NCI-H526 (cell line): Measurements from ENCODE around the gene MRPS6.

Experiments
- DNase-seq, 2 experiments: peaks; one replicate each; lab custom pipeline; 2025; lab: John Stamatoyannopoulos, UW

MRPS6 gene

GRCh38 chr21:34180826-34181359 is 107.5 kb downstream of the MRPS6 start:
- DNase-seq, result peak; percentile 8 to 61

GRCh38 chr21:34181431-34182039 is 108.2 kb downstream of the MRPS6 start:
- DNase-seq, result no peak

- no peak for DNase-seq
Observed at GRCh38 chr21:34182436-34182835, 109.1 kb downstream of the MRPS6 start.

GRCh38 chr21:34183331-34183928 is 110.1 kb downstream of the MRPS6 start:
- DNase-seq, result no peak

- DNase-seq, result no peak
Observed at GRCh38 chr21:34184232-34184631, 110.9 kb downstream of the MRPS6 start.

- no peak for DNase-seq
Observed at GRCh38 chr21:34185026-34185750, 111.8 kb downstream of the MRPS6 start.

- DNase-seq, result no peak
Observed at GRCh38 chr21:34186109-34186719, 112.8 kb downstream of the MRPS6 start.

- DNase-seq, result no peak
Observed at GRCh38 chr21:34187935-34188334, 114.6 kb downstream of the MRPS6 start.

- no peak for DNase-seq
Observed at GRCh38 chr21:34189506-34189905, 116.1 kb downstream of the MRPS6 start.

- no peak for DNase-seq
Observed at GRCh38 chr21:34190576-34191321, 117.4 kb downstream of the MRPS6 start.

- no peak for DNase-seq
Observed at GRCh38 chr21:34191876-34192275, 118.5 kb downstream of the MRPS6 start.
